Gastroesophageal sphincter (tissue), 4 donors: ENCODE results near the gene LIPC. TPM values are rescaled to one million over a fixed set of nuclear protein-coding genes. Genes with fewer than 3 reads are reported as not detected.

ENCODE experiments used
- ATAC-seq: fragments of 150-250 bp; one replicate; pipeline ENCODE4 v1.9.1; 2016; ENCODE audit warnings: mild to moderate bottlenecking, moderate library complexity
- H3K27ac ChIP-seq, 4 donors: fragments of 200-600 bp; sonication (generic) in 3 of 4; 1 replicate in 3 of 4; 2 replicates in 1 of 4; pipeline ENCODE4 v1.5.1; 2016 to 2019
- H3K27me3 ChIP-seq: fragments of 200-600 bp; sonication (generic); one replicate; pipeline ENCODE4 v1.5.1; 2019
- H3K36me3 ChIP-seq, 2 donors: fragments of 200-600 bp; sonication (generic); one replicate each; pipeline ENCODE4 v1.5.1; 2019; ENCODE audit warnings: control low read depth in 1 of 2
- H3K4me1 ChIP-seq, 3 donors: fragments of 200-600 bp; sonication (generic); 1 replicate in 2 of 3; 2 replicates in 1 of 3; pipeline ENCODE4 v1.5.1; 2016 to 2019; ENCODE audit warnings: control low read depth in 2 of 3
- H3K4me3 ChIP-seq, 2 donors: fragments of 200-600 bp; sonication (generic); one replicate each; pipeline ENCODE4 v1.5.1; 2019; ENCODE audit warnings: mild to moderate bottlenecking in 1 of 2, moderate library complexity in 1 of 2
- H3K9me3 ChIP-seq, 3 donors: fragments of 200-600 bp; sonication (generic); one replicate each; pipeline ENCODE4 v1.5.1; 2017 to 2019; ENCODE audit warnings: control low read depth in 2 of 3
- CTCF ChIP-seq, 4 experiments: fragments of 200-600 bp in 2 of 4; fragments of 450-650 bp in 2 of 4; sonication (generic) in 1 of 4; IDR thresholded peaks; one replicate each; pipeline ENCODE4 v1.5.1; 2017 to 2019; ENCODE audit warnings: antibody characterized with exemption in 4 of 4, mild to moderate bottlenecking in 2 of 4, moderate library complexity in 2 of 4
- EP300 ChIP-seq: sonication (generic); formaldehyde crosslinking; IDR thresholded peaks from one replicate; pipeline ENCODE4 v1.6.1; 2017; ENCODE audit warnings: antibody characterized with exemption, mild to moderate bottlenecking
- POLR2A ChIP-seq, 2 donors: fragments of 450-650 bp; IDR thresholded peaks; one replicate each; pipeline ENCODE4 v1.6.1; 2017; ENCODE audit warnings: antibody characterized with exemption in 2 of 2, mild to moderate bottlenecking in 2 of 2, moderate library complexity in 1 of 2
- POLR2AphosphoS5 ChIP-seq: sonication (generic); formaldehyde crosslinking; IDR thresholded peaks from one replicate; pipeline ENCODE4 v1.6.1; 2017; ENCODE audit warnings: antibody characterized with exemption
- WGBS, 2 donors: methylation state at CpG; one replicate each; pipeline ENCODE4 v1.1.5; 2018; ENCODE audit warnings: low coverage in 1 of 2; 5-methylcytosine and 5-hydroxymethylcytosine counted together
- total RNA-seq, 4 donors: library from RNA; depleted of rRNA; stranded (reverse); fragments of >200 nt; gene quantifications; one replicate each; pipeline ENCODE4 v1.1.0, GENCODE V29; 2016

LIPC gene
- total RNA-seq, 4 donors from 2014 or later, result 0.32 to 0.50 TPM; not detected in 2

- peaks cover 0 to 28% (median 7%) of the 10 kb centered on the region in 3 donors for H3K4me1 ChIP-seq
- ATAC-seq, result no peak
- H3K27me3 ChIP-seq, result no peaks in the 10 kb centered on the region
- H3K36me3 ChIP-seq, result no peaks in the 10 kb centered on the region
- 100% methylated on average over 1 of the region's 1 CpG; no CpG with 5 or more reads in 1 of the 2 donors for WGBS, 2 donors
- peak overlapping the region in 3 of 4 donors; percentile 40 to 70 (median 54) for H3K27ac ChIP-seq
- H3K4me3 ChIP-seq, result no peak overlapping the region
- TF ChIP-seq POLR2AphosphoS5 (no peak), CTCF (IDR thresholded peaks at IDR 0.05) (no peak), EP300 (no peak), POLR2A (IDR thresholded peaks at IDR 0.05) (no peak)
- no peaks in the 10 kb centered on the region for H3K9me3 ChIP-seq
These were observed 9.1 kb downstream of the LIPC start for GRCh38 chr15:58440922-58441321.

- Histone ChIP-seq H3K4me3 (no peak overlapping the region), H3K36me3 (no peaks in the 10 kb centered on the region), H3K27ac (peak overlapping the region in 1 of 4 donors; percentile 70), H3K9me3 (no peaks in the 10 kb centered on the region), H3K4me1 (peaks cover 0 to 28% (median 7%) of the 10 kb centered on the region in 3 donors), H3K27me3 (no peaks in the 10 kb centered on the region)
- TF ChIP-seq CTCF (IDR thresholded peaks at IDR 0.05) (no peak), EP300 (no peak), POLR2AphosphoS5 (no peak), POLR2A (IDR thresholded peaks at IDR 0.05) (no peak)
- WGBS, 2 donors, result 78 to 82% methylated on average over 5 to 9 of the region's 9 CpGs
- no peak for ATAC-seq
These were observed 9.7 kb downstream of the LIPC start for GRCh38 chr15:58441376-58442070.

GRCh38 chr15:58442122-58442521, 10.3 kb downstream of the LIPC start:
- WGBS, 2 donors, result 65% methylated on average over 3 of the region's 4 CpGs; no CpG with 5 or more reads in 1 of the 2 donors
- Histone ChIP-seq H3K4me1 (peaks cover 0 to 29% (median 7%) of the 10 kb centered on the region in 3 donors), H3K27me3 (no peaks in the 10 kb centered on the region), H3K9me3 (no peaks in the 10 kb centered on the region), H3K27ac (peak overlapping the region in 1 of 4 donors; percentile 10), H3K4me3 (no peak overlapping the region), H3K36me3 (no peaks in the 10 kb centered on the region)
- no peak for ATAC-seq
- no peak for TF ChIP-seq CTCF (IDR thresholded peaks at IDR 0.05)
- no peak for TF ChIP-seq POLR2A (IDR thresholded peaks at IDR 0.05)
- no peak for TF ChIP-seq POLR2AphosphoS5
- TF ChIP-seq EP300, result no peak

GRCh38 chr15:58443308-58443707, 11.5 kb downstream of the LIPC start:
- Histone ChIP-seq H3K9me3 (no peaks in the 10 kb centered on the region), H3K27ac (no peak overlapping the region), H3K4me3 (no peak overlapping the region), H3K4me1 (peaks cover 0 to 37% (median 7%) of the 10 kb centered on the region in 3 donors), H3K36me3 (no peaks in the 10 kb centered on the region), H3K27me3 (no peaks in the 10 kb centered on the region)
- ATAC-seq, result no peak
- TF ChIP-seq EP300 (no peak), POLR2AphosphoS5 (no peak), POLR2A (IDR thresholded peaks at IDR 0.05) (no peak), CTCF (IDR thresholded peaks at IDR 0.05) (no peak)
- WGBS, 2 donors, result 89% methylated on average over 3 of the region's 4 CpGs; no CpG with 5 or more reads in 1 of the 2 donors

- no peak overlapping the region for H3K4me3 ChIP-seq
- no peak for ATAC-seq
- peaks cover 0 to 33% (median 7%) of the 10 kb centered on the region in 3 donors for H3K4me1 ChIP-seq
- H3K27me3 ChIP-seq, result no peaks in the 10 kb centered on the region
- H3K27ac ChIP-seq, result no peak overlapping the region
- no peaks in the 10 kb centered on the region for H3K9me3 ChIP-seq
- H3K36me3 ChIP-seq, result no peaks in the 10 kb centered on the region
- TF ChIP-seq POLR2A (IDR thresholded peaks at IDR 0.05) (no peak), POLR2AphosphoS5 (no peak), EP300 (no peak), CTCF (IDR thresholded peaks at IDR 0.05) (no peak)
- 79% methylated on average over 6 of the region's 7 CpGs; no CpG with 5 or more reads in 1 of the 2 donors for WGBS, 2 donors
These were observed 12.3 kb downstream of the LIPC start for GRCh38 chr15:58444056-58444455.
